Astrocyte (in vitro differentiated cells and primary cell): ENCODE data around the gene KCNA2. TPM values are rescaled to one million over a fixed set of nuclear protein-coding genes. Genes with fewer than 3 reads are reported as not detected.

Experiments used
- DNase-seq: peaks from one replicate; pipeline ENCODE4 v3.0.0-alpha.2; 2010; ENCODE audit warnings: low read depth
- FAIRE-seq: peaks from 2 replicates; lab custom pipeline; 2011; peaks lifted over from hg19 to GRCh38; lab: Jason Lieb, UNC
- H2AFZ ChIP-seq: 2 replicates; pipeline ENCODE4 v1.6.0; 2012; ENCODE audit warnings: low read depth, low read length, inconsistent platforms
- H3K27ac ChIP-seq: 2 replicates; pipeline ENCODE4 v1.5.1; 2011; ENCODE audit warnings: low read depth, low read length, inconsistent platforms
- H3K27me3 ChIP-seq: 2 replicates; pipeline ENCODE4 v1.6.0; 2011; ENCODE audit warnings: low read length, inconsistent platforms; ENCODE audit not compliant: insufficient read depth
- H3K36me3 ChIP-seq: 2 replicates; pipeline ENCODE4 v1.5.1; 2011; ENCODE audit warnings: low read length, inconsistent platforms; ENCODE audit not compliant: insufficient read depth
- H3K4me1 ChIP-seq: 2 replicates; pipeline ENCODE4 v1.5.1; 2011; ENCODE audit warnings: low read length, inconsistent platforms; ENCODE audit not compliant: insufficient read depth
- H3K4me2 ChIP-seq: 2 replicates; pipeline ENCODE4 v1.6.0; 2012; ENCODE audit warnings: low read length, inconsistent platforms
- H3K4me3 ChIP-seq: 2 replicates; pipeline ENCODE4 v1.5.1; 2011; ENCODE audit warnings: low read depth, mild to moderate bottlenecking, low read length, inconsistent platforms; ENCODE audit not compliant: insufficient read depth
- H3K79me2 ChIP-seq: 2 replicates; pipeline ENCODE4 v1.6.0; 2012; ENCODE audit warnings: mild to moderate bottlenecking, low read length, inconsistent platforms; ENCODE audit not compliant: insufficient read depth
- H3K9ac ChIP-seq: 2 replicates; pipeline ENCODE4 v1.6.0; 2012; ENCODE audit warnings: mild to moderate bottlenecking, low read length, inconsistent platforms
- H3K9me3 ChIP-seq: 2 replicates; pipeline ENCODE4 v1.5.1; 2012; ENCODE audit warnings: low read depth, mild to moderate bottlenecking, low read length, inconsistent platforms; ENCODE audit not compliant: insufficient read depth
- H4K20me1 ChIP-seq: 2 replicates; pipeline ENCODE4 v1.6.0; 2012; ENCODE audit warnings: low read length, inconsistent platforms; ENCODE audit not compliant: insufficient read depth
- H3K27ac Mint-ChIP-seq: one replicate; pipeline ENCODE4 v1.8.0; 2021; ENCODE audit warnings: mild to moderate bottlenecking, mixed read lengths; ENCODE audit not compliant: unreplicated experiment
- H3K27me3 Mint-ChIP-seq: one replicate; pipeline ENCODE4 v1.8.0; 2021; ENCODE audit warnings: low read depth, mixed read lengths; ENCODE audit not compliant: unreplicated experiment
- H3K36me3 Mint-ChIP-seq: one replicate; pipeline ENCODE4 v1.8.0; 2021; ENCODE audit warnings: low read depth, mixed read lengths; ENCODE audit not compliant: unreplicated experiment
- H3K4me1 Mint-ChIP-seq: one replicate; pipeline ENCODE4 v1.8.0; 2021; ENCODE audit warnings: low read depth, mixed read lengths; ENCODE audit not compliant: unreplicated experiment
- H3K4me3 Mint-ChIP-seq: one replicate; pipeline ENCODE4 v1.8.0; 2021; ENCODE audit warnings: mild to moderate bottlenecking, moderate library complexity, mixed read lengths; ENCODE audit not compliant: unreplicated experiment
- H3K9me3 Mint-ChIP-seq: one replicate; pipeline ENCODE4 v1.8.0; 2021; ENCODE audit warnings: mild to moderate bottlenecking, mixed read lengths; ENCODE audit not compliant: unreplicated experiment
- EZH2 ChIP-seq: IDR thresholded peaks from 2 replicates; pipeline ENCODE4 v1.6.1; 2012; ENCODE audit warnings: mild to moderate bottlenecking, low read length, inconsistent platforms; ENCODE audit not compliant: insufficient read depth
- total RNA-seq: library from RNA; stranded (reverse); gene quantifications from 2 replicates; pipeline ENCODE4 v1.2.1, GENCODE V29; 2021
- TF ChIP-seq, protein P1 (sequence below): IDR thresholded peaks from 2 replicates; pipeline ENCODE4 v1.5.1; 2011; ENCODE audit warnings: low read depth, mild to moderate bottlenecking, inconsistent platforms, low read length, moderate library complexity; ENCODE audit not compliant: insufficient read depth

The KCNA2 gene
- total RNA-seq, 1 donor from 2014 or later, result 0.57 TPM

DNA sequence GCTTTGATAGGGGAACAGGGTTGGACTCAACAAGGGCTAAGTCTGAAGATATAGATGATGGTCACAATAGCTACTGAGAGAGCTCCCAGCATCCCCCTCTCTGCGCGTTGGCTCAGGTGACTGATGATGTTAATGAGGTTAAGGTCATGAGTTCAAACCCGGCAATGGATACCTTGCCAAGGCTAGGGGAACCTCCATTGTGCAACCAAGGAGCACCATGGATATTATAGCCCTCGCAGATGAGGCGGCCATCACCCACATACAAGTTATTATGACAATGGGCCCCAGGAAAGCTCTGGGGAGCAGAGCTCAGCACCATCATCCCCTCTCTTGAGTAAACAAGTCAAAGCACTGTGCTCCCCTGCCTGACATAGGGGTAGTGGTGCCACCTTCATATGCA is 8.2 kb downstream of the KCNA2 start:
- H3K36me3 Mint-ChIP-seq, result no peaks in the 10 kb centered on the region
- DNase-seq, result no peak
- H3K27ac Mint-ChIP-seq, result no peak overlapping the region
- H3K27me3 Mint-ChIP-seq, result peaks cover 63% of the 10 kb centered on the region
- no peak for FAIRE-seq
- Histone ChIP-seq H3K27ac (no peak overlapping the region), H3K9ac (no peak overlapping the region), H3K27me3 (no peaks in the 10 kb centered on the region), H3K79me2 (no peaks in the 10 kb centered on the region), H3K4me3 (no peak overlapping the region), H3K4me2 (no peak overlapping the region), H4K20me1 (no peaks in the 10 kb centered on the region), H3K36me3 (no peaks in the 10 kb centered on the region), H3K4me1 (no peaks in the 10 kb centered on the region), H2AFZ (no peak overlapping the region), H3K9me3 (no peaks in the 10 kb centered on the region)
- TF ChIP-seq, protein P1, sequence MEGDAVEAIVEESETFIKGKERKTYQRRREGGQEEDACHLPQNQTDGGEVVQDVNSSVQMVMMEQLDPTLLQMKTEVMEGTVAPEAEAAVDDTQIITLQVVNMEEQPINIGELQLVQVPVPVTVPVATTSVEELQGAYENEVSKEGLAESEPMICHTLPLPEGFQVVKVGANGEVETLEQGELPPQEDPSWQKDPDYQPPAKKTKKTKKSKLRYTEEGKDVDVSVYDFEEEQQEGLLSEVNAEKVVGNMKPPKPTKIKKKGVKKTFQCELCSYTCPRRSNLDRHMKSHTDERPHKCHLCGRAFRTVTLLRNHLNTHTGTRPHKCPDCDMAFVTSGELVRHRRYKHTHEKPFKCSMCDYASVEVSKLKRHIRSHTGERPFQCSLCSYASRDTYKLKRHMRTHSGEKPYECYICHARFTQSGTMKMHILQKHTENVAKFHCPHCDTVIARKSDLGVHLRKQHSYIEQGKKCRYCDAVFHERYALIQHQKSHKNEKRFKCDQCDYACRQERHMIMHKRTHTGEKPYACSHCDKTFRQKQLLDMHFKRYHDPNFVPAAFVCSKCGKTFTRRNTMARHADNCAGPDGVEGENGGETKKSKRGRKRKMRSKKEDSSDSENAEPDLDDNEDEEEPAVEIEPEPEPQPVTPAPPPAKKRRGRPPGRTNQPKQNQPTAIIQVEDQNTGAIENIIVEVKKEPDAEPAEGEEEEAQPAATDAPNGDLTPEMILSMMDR, result no peak
- TF ChIP-seq EZH2, result no peak
- no peak overlapping the region for H3K4me3 Mint-ChIP-seq
- peaks cover 5% of the 10 kb centered on the region for H3K9me3 Mint-ChIP-seq
- H3K4me1 Mint-ChIP-seq, result no peaks in the 10 kb centered on the region

DNA sequence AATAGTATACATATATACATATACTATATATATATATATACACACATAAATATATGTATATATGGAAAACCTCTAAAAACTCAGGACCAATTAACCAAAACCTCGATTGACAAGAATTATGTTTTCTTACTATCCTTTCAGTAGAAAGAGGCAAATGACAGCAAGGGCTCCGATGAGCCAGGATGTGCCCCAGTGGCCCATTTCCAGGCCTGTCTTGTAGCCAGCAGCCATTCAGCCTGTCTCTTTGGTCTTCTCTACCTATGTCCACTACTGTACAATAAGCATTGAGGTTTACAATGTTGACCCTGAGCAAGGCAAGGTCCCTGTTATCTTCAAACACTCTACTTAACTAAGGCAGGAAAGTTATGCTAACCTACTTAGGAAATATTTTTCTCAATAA is 9.8 kb downstream of the KCNA2 start:
- Mint-ChIP-seq H3K9me3 (peaks cover 5% of the 10 kb centered on the region), H3K4me1 (no peaks in the 10 kb centered on the region), H3K27ac (no peak overlapping the region), H3K4me3 (no peak overlapping the region), H3K27me3 (peaks cover 69% of the 10 kb centered on the region), H3K36me3 (no peaks in the 10 kb centered on the region)
- DNase-seq, result no peak
- TF ChIP-seq, protein P1, result no peak
- no peak for TF ChIP-seq EZH2
- Histone ChIP-seq H2AFZ (no peak overlapping the region), H4K20me1 (no peaks in the 10 kb centered on the region), H3K27ac (no peak overlapping the region), H3K4me1 (no peaks in the 10 kb centered on the region), H3K36me3 (no peaks in the 10 kb centered on the region), H3K9ac (no peak overlapping the region), H3K9me3 (no peaks in the 10 kb centered on the region), H3K4me3 (no peak overlapping the region), H3K27me3 (no peaks in the 10 kb centered on the region), H3K4me2 (no peak overlapping the region), H3K79me2 (no peaks in the 10 kb centered on the region)
- no peak for FAIRE-seq

DNA sequence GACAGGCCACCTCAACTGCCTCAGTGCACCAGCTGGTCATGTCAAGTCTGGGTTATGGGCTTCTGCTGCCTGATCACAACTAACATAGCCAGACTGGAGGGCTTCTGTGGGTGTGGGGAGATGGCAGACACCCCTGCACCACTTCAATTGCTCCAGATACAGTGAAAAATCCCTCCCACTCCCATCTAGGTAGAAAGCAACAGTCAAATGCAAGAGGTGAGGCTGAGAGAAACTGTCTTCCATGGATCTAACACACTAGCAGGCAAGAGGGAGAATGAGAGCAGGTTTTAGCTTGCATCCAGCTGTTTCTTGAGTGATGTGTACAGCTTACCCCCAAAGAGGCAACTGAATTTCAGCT is 10.8 kb downstream of the KCNA2 start:
- H3K27ac Mint-ChIP-seq, result no peak overlapping the region
- no peaks in the 10 kb centered on the region for H3K79me2 ChIP-seq
- no peak overlapping the region for H3K4me2 ChIP-seq
- H3K4me1 Mint-ChIP-seq, result no peaks in the 10 kb centered on the region
- no peak overlapping the region for H2AFZ ChIP-seq
- no peak overlapping the region for H3K4me3 Mint-ChIP-seq
- no peaks in the 10 kb centered on the region for H3K36me3 ChIP-seq
- peaks cover 73% of the 10 kb centered on the region for H3K27me3 Mint-ChIP-seq
- no peaks in the 10 kb centered on the region for H3K4me1 ChIP-seq
- no peak overlapping the region for H3K9ac ChIP-seq
- no peaks in the 10 kb centered on the region for H3K36me3 Mint-ChIP-seq
- no peaks in the 10 kb centered on the region for H3K9me3 ChIP-seq
- peaks cover 8% of the 10 kb centered on the region for H3K9me3 Mint-ChIP-seq
- no peaks in the 10 kb centered on the region for H4K20me1 ChIP-seq
- no peak for FAIRE-seq
- H3K4me3 ChIP-seq, result no peak overlapping the region
- no peaks in the 10 kb centered on the region for H3K27me3 ChIP-seq
- no peak overlapping the region for H3K27ac ChIP-seq
- no peak for DNase-seq
- no peak for TF ChIP-seq EZH2
- TF ChIP-seq, protein P1, result no peak
